AG10803 (cell line): ENCODE data around the gene SLC28A1.

ENCODE experiments used
- DNase-seq: peaks from one replicate; pipeline ENCODE4 v3.0.0; 2010; ENCODE audit warnings: low read depth
- H3K4me3 ChIP-seq: 2 replicates; pipeline ENCODE4 v1.5.1; 2011; ENCODE audit warnings: mild to moderate bottlenecking, low read length, control low read depth
- TF ChIP-seq, protein P1 (sequence below): conservative IDR thresholded peaks from 2 replicates; pipeline ENCODE4 v1.5.1; 2011; ENCODE audit warnings: mild to moderate bottlenecking, low read length, control low read depth, inconsistent platforms

The SLC28A1 gene

DNA sequence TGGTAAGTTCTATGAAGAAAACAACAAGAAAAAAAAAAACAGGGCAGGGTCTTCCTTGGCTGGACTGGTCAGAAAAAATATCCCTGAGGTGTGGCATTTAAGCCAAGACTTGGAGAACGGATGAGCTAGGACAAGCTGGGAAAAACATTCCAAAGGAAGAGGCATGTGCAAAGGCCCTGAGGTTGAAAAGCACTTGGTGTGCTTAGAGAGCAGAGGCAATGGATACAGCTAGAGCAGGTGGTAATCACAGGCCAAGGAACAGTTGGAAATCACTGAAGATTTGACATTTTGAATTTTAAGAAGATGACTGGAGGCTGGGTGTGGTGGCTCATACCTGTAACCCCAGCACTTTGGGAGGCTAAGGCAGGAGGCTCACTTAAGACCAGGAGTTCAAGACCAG is 54.3 kb downstream of the SLC28A1 start:
- DNase-seq: no peak
- TF ChIP-seq, protein P1, sequence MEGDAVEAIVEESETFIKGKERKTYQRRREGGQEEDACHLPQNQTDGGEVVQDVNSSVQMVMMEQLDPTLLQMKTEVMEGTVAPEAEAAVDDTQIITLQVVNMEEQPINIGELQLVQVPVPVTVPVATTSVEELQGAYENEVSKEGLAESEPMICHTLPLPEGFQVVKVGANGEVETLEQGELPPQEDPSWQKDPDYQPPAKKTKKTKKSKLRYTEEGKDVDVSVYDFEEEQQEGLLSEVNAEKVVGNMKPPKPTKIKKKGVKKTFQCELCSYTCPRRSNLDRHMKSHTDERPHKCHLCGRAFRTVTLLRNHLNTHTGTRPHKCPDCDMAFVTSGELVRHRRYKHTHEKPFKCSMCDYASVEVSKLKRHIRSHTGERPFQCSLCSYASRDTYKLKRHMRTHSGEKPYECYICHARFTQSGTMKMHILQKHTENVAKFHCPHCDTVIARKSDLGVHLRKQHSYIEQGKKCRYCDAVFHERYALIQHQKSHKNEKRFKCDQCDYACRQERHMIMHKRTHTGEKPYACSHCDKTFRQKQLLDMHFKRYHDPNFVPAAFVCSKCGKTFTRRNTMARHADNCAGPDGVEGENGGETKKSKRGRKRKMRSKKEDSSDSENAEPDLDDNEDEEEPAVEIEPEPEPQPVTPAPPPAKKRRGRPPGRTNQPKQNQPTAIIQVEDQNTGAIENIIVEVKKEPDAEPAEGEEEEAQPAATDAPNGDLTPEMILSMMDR: no peak
- H3K4me3 ChIP-seq: no peak overlapping the region

DNA sequence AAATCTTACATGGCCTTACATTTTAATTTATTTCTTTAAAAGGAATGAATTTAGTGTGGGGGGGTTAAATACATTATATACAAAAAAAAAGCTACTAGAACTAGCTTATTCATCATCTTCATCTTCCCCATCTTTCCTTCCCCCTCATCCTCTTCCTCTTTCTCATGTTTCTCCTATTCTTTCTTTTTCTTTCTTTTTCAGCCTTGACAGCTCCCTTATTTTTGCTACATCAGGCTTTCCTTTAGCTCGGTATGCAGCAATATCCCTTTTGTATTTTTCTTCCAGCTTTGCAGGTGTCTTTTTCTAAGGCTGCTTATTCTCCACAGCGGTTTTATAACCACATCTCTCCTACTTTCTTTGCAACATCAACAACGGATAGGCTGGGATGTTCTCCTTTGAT is 55.9 kb downstream of the SLC28A1 start:
- TF ChIP-seq, protein P1: no peak
- no peak overlapping the region for H3K4me3 ChIP-seq
- no peak for DNase-seq

DNA sequence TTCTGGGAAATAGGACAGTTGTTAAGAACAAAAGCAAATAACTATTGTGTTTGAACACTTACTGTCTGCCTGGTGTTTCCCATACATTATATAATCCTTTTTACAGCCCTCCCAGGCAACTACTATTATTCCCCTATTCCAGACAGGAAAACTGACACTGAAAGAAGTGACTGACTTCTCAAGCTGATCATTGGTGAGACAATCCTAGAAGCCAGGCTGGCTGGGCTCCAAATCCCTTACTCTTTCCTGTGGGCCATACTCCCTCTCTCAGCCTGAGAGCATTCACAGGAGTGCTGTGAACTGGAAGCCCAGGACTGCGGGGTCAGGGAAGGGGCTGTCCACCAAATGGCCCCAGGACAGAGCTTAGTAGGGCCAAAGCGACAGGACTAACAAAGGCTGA is 58.0 kb downstream of the SLC28A1 start:
- TF ChIP-seq, protein P1: no peak
- no peak overlapping the region for H3K4me3 ChIP-seq
- DNase-seq: no peak

DNA sequence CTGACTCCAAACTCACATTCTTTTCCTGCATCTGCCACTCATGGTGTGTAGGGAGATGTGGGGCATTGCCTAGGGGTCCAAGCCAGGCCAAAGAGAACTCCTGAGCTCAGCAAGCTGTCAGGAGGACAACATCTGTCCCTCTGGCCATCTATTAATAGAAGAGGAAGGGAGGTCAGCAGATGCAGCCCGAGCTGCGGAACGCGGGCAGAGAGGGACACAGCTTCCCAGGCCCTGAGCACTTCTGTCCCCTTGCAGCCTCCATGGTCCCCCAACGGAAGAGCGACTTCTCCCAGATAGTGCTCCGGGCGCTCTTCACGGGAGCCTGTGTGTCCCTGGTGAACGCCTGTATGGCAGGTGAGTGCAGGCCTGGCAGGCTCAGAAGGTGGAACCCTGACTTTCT is 59.8 kb downstream of the SLC28A1 start:
- DNase-seq: no peak
- no peak overlapping the region for H3K4me3 ChIP-seq
- TF ChIP-seq, protein P1: no peak

DNA sequence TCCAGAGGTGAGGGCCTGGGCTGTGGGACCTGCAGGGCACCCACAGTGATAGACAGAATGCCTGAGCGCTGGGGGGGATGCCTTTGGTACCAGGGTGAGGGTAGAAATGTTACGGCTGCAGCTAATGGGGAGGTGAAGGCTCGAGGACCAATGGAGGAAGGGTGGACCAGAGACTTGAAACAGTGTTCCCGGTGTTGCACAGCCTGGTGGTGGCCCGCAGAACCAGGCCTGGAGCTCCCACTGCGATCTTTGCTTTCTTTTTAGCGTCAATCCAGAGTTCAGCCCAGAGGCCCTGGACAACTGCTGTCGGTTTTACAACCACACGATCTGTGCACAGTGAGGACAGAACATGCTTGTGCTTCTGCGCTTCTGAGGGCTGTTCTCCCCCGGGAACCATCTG is 60.4 kb downstream of the SLC28A1 start:
- DNase-seq: no peak
- H3K4me3 ChIP-seq: no peak overlapping the region
- TF ChIP-seq, protein P1: no peak

DNA sequence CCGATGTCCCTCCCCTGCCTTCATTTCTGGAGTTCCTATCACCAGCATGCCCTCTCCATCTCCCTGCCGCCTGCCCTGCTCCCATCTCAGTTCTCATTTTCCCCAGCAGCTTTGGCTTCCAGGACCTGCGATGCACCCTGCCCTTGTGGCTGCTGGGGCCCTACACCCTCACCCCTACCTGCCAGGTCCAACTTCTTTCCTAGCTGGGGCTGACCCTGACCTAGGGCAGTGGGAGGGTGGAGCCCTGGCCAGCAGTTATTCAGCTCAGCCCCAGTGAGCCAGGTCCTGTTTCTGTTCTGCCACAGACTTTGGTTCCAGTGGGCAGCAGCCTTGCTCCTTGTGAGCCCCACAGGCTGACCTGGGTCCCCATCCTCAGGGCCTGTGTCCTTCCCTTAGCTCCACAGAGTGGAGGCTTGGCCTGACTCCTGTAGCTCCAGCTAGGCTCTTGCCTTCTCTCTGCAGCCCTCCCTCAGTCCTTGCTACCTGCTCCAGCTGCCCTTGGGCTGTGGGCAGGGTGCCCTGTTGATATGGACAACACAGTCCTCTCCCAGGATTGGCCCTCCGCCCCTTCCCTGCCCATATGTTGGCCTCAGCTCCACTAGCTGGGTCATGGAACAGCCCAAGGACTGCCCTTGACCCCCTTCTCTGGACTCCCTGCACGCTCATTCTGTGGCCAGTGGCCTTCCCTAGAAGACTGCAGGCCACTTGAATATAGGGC is 62.5 kb downstream of the SLC28A1 start:
- TF ChIP-seq, protein P1: no peak
- H3K4me3 ChIP-seq: no peak overlapping the region
- no peak for DNase-seq
